ENCODE data around the gene CCDC178.

DNA sequence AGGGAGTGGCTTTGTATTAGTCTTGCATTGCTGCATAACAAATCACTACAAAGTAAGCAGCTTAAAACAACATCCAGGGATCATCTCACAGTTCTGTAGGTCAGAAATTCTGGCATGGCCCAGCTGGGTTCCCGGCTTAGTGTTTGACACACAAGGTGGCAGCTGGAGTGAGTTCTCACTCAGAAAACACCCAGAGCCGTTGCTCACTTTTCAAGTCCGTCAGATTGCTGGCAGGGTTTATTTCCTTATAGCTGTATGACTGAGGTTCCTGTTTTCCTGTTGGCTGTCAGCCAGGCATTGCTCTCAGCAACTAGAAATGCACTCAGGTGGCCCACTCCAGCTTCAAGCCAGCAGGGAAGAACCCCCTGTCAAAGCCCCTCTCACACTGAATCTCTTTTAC is 324.1 kb downstream of the CCDC178 start:
- TF ChIP-seq, protein P1, sequence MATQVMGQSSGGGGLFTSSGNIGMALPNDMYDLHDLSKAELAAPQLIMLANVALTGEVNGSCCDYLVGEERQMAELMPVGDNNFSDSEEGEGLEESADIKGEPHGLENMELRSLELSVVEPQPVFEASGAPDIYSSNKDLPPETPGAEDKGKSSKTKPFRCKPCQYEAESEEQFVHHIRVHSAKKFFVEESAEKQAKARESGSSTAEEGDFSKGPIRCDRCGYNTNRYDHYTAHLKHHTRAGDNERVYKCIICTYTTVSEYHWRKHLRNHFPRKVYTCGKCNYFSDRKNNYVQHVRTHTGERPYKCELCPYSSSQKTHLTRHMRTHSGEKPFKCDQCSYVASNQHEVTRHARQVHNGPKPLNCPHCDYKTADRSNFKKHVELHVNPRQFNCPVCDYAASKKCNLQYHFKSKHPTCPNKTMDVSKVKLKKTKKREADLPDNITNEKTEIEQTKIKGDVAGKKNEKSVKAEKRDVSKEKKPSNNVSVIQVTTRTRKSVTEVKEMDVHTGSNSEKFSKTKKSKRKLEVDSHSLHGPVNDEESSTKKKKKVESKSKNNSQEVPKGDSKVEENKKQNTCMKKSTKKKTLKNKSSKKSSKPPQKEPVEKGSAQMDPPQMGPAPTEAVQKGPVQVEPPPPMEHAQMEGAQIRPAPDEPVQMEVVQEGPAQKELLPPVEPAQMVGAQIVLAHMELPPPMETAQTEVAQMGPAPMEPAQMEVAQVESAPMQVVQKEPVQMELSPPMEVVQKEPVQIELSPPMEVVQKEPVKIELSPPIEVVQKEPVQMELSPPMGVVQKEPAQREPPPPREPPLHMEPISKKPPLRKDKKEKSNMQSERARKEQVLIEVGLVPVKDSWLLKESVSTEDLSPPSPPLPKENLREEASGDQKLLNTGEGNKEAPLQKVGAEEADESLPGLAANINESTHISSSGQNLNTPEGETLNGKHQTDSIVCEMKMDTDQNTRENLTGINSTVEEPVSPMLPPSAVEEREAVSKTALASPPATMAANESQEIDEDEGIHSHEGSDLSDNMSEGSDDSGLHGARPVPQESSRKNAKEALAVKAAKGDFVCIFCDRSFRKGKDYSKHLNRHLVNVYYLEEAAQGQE (IDR thresholded peaks at IDR 0.05; ENCODE audit: low read depth): no peak
- TF ChIP-seq, protein P2, sequence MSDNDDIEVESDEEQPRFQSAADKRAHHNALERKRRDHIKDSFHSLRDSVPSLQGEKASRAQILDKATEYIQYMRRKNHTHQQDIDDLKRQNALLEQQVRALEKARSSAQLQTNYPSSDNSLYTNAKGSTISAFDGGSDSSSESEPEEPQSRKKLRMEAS (IDR thresholded peaks at IDR 0.05): no peak
- no peak for TF ChIP-seq ZBTB7A (IDR thresholded peaks at IDR 0.05; ENCODE audit: low read depth)
- TF ChIP-seq NFIC (IDR thresholded peaks at IDR 0.05): peak; percentile 69
- TF ChIP-seq EP300 (IDR thresholded peaks at IDR 0.05; ENCODE audit: borderline replicate concordance): peak; percentile 33; the same call in 1 of the 2 replicates
- no peak for TF ChIP-seq FOXM1 (IDR thresholded peaks at IDR 0.05; ENCODE audit: borderline replicate concordance, low read depth)
- no peak for TF ChIP-seq CREB1 (IDR thresholded peaks at IDR 0.05; ENCODE audit: low read depth)
- TF ChIP-seq TAF1 (IDR thresholded peaks at IDR 0.05; ENCODE audit: low read depth): no peak
- TF ChIP-seq RAD21 (IDR thresholded peaks at IDR 0.05; ENCODE audit: low read depth): no peak
